SK-N-SH treated with all-trans-retinoic acid at 6 μM for 48 hours (cell line): ENCODE data around the gene DBN1.

ENCODE experiments used
- BACH2 ChIP-seq: fragments of 250-450 bp; sonication (Bioruptor Pico); IDR thresholded peaks from 2 replicates; pipeline ENCODE4 v1.9.0; 2021; ENCODE audit warnings: mild to moderate bottlenecking, borderline replicate concordance
- GLIS3 ChIP-seq: fragments of 250-450 bp; sonication (Bioruptor Pico); IDR thresholded peaks from 2 replicates; pipeline ENCODE4 v1.5.0; 2020; ENCODE audit warnings: mild to moderate bottlenecking, moderate library complexity
- TSHZ2 ChIP-seq: fragments of 250-450 bp; sonication (Bioruptor Pico); IDR thresholded peaks from 2 replicates; pipeline ENCODE4 v1.5.0; 2020; ENCODE audit warnings: mild to moderate bottlenecking, moderate library complexity
- ZFP3 ChIP-seq: fragments of 250-450 bp; sonication (Bioruptor Pico); IDR thresholded peaks from 2 replicates; pipeline ENCODE4 v1.5.0; 2020; ENCODE audit warnings: mild to moderate bottlenecking, moderate library complexity
- ZNF70 ChIP-seq: fragments of 450-650 bp; formaldehyde crosslinking; IDR thresholded peaks from 2 replicates; pipeline ENCODE4 v1.5.0; 2020; ENCODE audit warnings: mild to moderate bottlenecking, moderate library complexity
- TF ChIP-seq, protein P1 (sequence below): fragments of 250-450 bp; sonication (Bioruptor Pico); IDR thresholded peaks from 2 replicates; pipeline ENCODE4 v1.5.1; 2020; ENCODE audit warnings: low read depth, mild to moderate bottlenecking, moderate library complexity
- TF ChIP-seq, protein P2 (sequence below): fragments of 250-450 bp; sonication (Bioruptor Pico); IDR thresholded peaks from 2 replicates; pipeline ENCODE4 v1.5.1; 2021; ENCODE audit warnings: mild to moderate bottlenecking, moderate library complexity
- TF ChIP-seq, protein P3 (sequence below): fragments of 250-450 bp; sonication (Bioruptor Pico); IDR thresholded peaks from 2 replicates; pipeline ENCODE4 v1.8.0; 2020; ENCODE audit warnings: mild to moderate bottlenecking, moderate library complexity, borderline replicate concordance

DNA sequence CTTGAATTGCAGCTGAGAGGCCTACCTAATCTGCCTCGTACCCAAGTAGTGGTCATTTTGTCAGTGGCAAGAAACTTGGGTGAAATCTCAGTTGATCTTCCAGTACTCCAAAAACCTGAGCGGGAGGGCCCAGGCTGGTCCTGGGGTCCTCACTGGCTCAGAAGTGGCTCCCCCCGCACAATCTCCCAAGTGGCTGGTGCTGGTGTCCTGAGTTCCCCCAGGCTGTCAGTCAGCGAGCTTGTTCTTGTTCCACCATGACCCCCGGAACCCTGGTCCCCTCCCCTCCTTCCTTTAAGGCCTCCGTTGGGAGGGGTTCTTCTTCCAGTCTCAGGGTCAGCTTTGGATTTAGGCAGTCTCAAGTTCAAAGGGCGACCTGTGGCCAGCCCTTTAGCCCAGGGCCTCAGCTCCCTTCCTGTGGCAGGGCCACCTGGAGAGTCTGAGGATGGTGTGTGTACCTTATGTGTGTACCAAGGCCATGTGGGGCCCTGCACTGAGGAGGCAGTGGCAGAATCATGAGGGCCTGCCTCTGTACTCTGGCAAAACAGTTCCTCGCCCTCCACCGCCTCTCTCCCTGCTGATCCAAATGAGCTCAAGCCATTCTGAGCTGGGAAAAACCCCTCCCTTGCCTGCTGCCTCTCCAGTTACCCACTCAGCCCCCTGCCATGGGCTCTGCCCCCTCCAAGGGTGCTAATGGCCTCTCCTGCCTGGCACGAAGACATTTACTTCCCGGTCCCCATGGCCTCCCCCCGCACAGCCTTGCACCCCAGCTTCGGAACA, 4.5 kb upstream of the DBN1 start:
- TF ChIP-seq ZFP3 (no peak), GLIS3 (CRISPR knock-in tag) (no peak), TSHZ2 (CRISPR knock-in tag) (no peak), ZNF70 (CRISPR knock-in tag) (no peak), BACH2 (CRISPR knock-in tag) (no peak)
- TF ChIP-seq, protein P1, sequence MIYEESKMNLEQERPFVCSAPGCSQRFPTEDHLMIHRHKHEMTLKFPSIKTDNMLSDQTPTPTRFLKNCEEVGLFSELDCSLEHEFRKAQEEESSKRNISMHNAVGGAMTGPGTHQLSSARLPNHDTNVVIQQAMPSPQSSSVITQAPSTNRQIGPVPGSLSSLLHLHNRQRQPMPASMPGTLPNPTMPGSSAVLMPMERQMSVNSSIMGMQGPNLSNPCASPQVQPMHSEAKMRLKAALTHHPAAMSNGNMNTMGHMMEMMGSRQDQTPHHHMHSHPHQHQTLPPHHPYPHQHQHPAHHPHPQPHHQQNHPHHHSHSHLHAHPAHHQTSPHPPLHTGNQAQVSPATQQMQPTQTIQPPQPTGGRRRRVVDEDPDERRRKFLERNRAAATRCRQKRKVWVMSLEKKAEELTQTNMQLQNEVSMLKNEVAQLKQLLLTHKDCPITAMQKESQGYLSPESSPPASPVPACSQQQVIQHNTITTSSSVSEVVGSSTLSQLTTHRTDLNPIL (CRISPR knock-in tag): no peak
- TF ChIP-seq, protein P2, sequence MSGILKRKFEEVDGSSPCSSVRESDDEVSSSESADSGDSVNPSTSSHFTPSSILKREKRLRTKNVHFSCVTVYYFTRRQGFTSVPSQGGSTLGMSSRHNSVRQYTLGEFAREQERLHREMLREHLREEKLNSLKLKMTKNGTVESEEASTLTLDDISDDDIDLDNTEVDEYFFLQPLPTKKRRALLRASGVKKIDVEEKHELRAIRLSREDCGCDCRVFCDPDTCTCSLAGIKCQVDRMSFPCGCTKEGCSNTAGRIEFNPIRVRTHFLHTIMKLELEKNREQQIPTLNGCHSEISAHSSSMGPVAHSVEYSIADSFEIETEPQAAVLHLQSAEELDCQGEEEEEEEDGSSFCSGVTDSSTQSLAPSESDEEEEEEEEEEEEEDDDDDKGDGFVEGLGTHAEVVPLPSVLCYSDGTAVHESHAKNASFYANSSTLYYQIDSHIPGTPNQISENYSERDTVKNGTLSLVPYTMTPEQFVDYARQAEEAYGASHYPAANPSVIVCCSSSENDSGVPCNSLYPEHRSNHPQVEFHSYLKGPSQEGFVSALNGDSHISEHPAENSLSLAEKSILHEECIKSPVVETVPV (CRISPR knock-in tag): no peak
- TF ChIP-seq, protein P3, sequence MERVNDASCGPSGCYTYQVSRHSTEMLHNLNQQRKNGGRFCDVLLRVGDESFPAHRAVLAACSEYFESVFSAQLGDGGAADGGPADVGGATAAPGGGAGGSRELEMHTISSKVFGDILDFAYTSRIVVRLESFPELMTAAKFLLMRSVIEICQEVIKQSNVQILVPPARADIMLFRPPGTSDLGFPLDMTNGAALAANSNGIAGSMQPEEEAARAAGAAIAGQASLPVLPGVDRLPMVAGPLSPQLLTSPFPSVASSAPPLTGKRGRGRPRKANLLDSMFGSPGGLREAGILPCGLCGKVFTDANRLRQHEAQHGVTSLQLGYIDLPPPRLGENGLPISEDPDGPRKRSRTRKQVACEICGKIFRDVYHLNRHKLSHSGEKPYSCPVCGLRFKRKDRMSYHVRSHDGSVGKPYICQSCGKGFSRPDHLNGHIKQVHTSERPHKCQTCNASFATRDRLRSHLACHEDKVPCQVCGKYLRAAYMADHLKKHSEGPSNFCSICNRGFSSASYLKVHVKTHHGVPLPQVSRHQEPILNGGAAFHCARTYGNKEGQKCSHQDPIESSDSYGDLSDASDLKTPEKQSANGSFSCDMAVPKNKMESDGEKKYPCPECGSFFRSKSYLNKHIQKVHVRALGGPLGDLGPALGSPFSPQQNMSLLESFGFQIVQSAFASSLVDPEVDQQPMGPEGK (CRISPR knock-in tag): no peak
